ENCODE results near the gene KYNU. TPM values are rescaled to one million over a fixed set of nuclear protein-coding genes. Genes with fewer than 3 reads are reported as not detected.

Gene KYNU
- total RNA-seq, 8 experiments from 2014 or later: 0.04 to 0.57 (median 0.36) TPM; not detected in 1

DNA sequence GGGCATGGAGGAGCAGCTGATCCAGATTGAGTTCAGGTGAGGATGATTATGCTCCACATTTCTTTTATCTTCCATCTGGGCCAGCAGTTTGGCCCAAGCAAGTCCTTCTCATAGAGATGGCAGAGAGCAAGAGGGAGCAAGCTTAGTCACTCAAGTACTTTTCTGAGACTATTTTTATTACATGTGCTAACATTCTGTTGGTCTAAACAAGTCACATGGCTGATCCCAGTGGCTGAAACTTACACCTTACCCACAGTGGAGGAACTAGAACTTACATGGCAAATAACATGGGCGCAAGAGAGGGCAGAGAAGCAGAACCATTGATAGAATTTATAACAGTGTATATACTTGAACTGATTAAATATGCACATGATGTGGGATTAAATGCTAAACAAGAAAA, 105.7 kb downstream of the KYNU start:
- ATAC-seq (replicated peaks in 6 of 8): peak in 2 of 8 experiments; percentile 52 to 75
- 57 to 100% (median 92%) methylated on average over 1 of the region's 1 CpG; no CpG with 5 or more reads in 4 of the 10 experiments for WGBS, 10 experiments

DNA sequence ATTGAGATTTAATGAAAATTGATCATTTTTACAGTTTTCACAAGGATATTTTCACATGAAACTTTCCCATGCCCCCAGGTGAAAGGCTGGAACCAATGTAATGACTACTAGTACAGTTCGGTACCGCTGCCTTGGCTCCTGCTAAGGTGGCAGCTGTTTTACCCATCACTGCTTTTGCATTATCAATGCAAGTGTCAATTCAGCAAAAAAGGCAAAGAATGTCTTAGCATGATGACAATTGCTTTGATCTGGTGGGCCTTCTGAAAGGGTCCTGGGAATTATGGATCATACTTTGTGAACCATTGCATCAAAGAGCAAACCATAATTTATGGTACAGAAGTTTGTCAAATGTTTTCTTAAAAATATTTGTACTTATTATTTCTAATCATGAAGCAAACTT, 107.2 kb downstream of the KYNU start:
- WGBS, 10 experiments: 100% methylated on average over 2 of the region's 2 CpGs; no CpG with 5 or more reads in 7 of the 10 experiments
- in situ Hi-C loops (cut with MboI; ENCODE audit: low pct_unique_long_range_greater_than_20kb in 2 of 9, low sequenced_read_pairs in 9 of 9, unreplicated experiment in 9 of 9): loop anchor here in 3 of 9 experiments (25.0 kb wide), 2 partner anchors 297 to 847 kb away; partner anchors contain the start of gene LRP1B (in 1 of the 3)
- Histone ChIP-seq H3K4me1 (replicated peaks in 1 of 2) (peaks cover 0 to 3% of the 10 kb centered on the region in 2 donors), H3K4me3 (no peak overlapping the region), H3K27ac (no peak overlapping the region)
- no peak for ATAC-seq (replicated peaks in 6 of 8)

More for the DNA sequence above, 105.7 kb downstream of the KYNU start:
- in situ Hi-C loops (cut with MboI; ENCODE audit: low pct_unique_long_range_greater_than_20kb in 2 of 9, low sequenced_read_pairs in 9 of 9, unreplicated experiment in 9 of 9): loop anchor here in 3 of 9 experiments (25.0 kb wide), 2 partner anchors 296 to 846 kb away; partner anchors contain the start of gene LRP1B (in 1 of the 3)
- H3K4me3 ChIP-seq: no peak overlapping the region
- no peak overlapping the region for H3K27ac ChIP-seq
- H3K4me1 ChIP-seq (replicated peaks in 1 of 2): no peaks in the 10 kb centered on the region

DNA sequence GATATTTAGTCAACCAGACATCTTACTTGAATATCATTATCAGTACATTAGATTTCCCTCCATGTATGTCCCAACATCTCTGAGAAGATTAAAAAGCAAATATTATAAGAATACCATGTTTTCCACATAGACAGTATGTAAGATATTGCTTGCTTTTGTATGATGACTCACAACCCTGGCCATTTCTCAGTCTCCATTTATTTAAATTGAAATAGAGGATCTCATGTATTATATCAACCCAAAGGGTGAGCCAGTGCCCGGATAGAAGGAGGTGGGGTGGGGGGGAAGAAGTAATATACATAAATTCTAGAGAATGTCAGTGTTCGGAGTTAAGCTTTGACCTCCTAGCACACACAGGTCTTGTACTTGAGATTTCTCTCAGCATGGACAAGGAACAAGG, 109.6 kb downstream of the KYNU start:
- no peak overlapping the region for H3K27ac ChIP-seq
- no peak overlapping the region for H3K4me3 ChIP-seq
- in situ Hi-C loops (cut with MboI; ENCODE audit: low pct_unique_long_range_greater_than_20kb in 2 of 9, low sequenced_read_pairs in 9 of 9, unreplicated experiment in 9 of 9): loop anchor here in 3 of 9 experiments (25.0 kb wide), 2 partner anchors 300 to 850 kb away; partner anchors contain the start of gene LRP1B (in 1 of the 3)
- peaks cover 0 to 7% of the 10 kb centered on the region in 2 donors for H3K4me1 ChIP-seq (replicated peaks in 1 of 2)
- 55 to 93% (median 60%) methylated on average over 1 to 2 of the region's 2 CpGs; no CpG with 5 or more reads in 3 of the 10 experiments for WGBS, 10 experiments
- peak in 5 of 8 experiments; percentile 21 to 72 (median 40) for ATAC-seq (replicated peaks in 6 of 8)

GRCh38 chr2:142989273-142990204, 112.1 kb downstream of the KYNU start:
- ATAC-seq (replicated peaks in 6 of 8): peak in 5 of 8 experiments; percentile 37 to 66 (median 52)
- 9 to 46% (median 30%) methylated on average over 2 to 5 of the region's 5 CpGs for WGBS, 10 experiments
- no peak overlapping the region for H3K27ac ChIP-seq
- H3K4me1 ChIP-seq (replicated peaks in 1 of 2): peaks cover 0 to 7% of the 10 kb centered on the region in 2 donors
- in situ Hi-C loops (cut with MboI; ENCODE audit: low pct_unique_long_range_greater_than_20kb in 2 of 9, low sequenced_read_pairs in 9 of 9, unreplicated experiment in 9 of 9): loop anchor here in 3 of 9 experiments (25.0 kb wide), 2 partner anchors 302 to 852 kb away; partner anchors contain the start of gene LRP1B (in 1 of the 3)
- H3K4me3 ChIP-seq: no peak overlapping the region

- in situ Hi-C loops (cut with MboI; ENCODE audit: low pct_unique_long_range_greater_than_20kb in 2 of 9, low sequenced_read_pairs in 9 of 9, unreplicated experiment in 9 of 9): loop anchor here in 3 of 9 experiments (25.0 kb wide), 2 partner anchors 304 to 854 kb away; partner anchors contain the start of gene LRP1B (in 1 of the 3)
- ATAC-seq (replicated peaks in 6 of 8): no peak
- H3K4me3 ChIP-seq: no peak overlapping the region
- no peak overlapping the region for H3K27ac ChIP-seq
- 37 to 100% (median 83%) methylated on average over 1 to 3 of the region's 3 CpGs for WGBS, 10 experiments
- H3K4me1 ChIP-seq (replicated peaks in 1 of 2): peaks cover 0 to 7% of the 10 kb centered on the region in 2 donors
Observed at GRCh38 chr2:142991295-142991694, 113.8 kb downstream of the KYNU start.

GRCh38 chr2:142992840-142993239, 115.4 kb downstream of the KYNU start:
- Histone ChIP-seq H3K4me3 (no peak overlapping the region), H3K4me1 (replicated peaks in 1 of 2) (peaks cover 0 to 7% of the 10 kb centered on the region in 2 donors), H3K27ac (no peak overlapping the region)
- 17 to 81% (median 57%) methylated on average over 1 to 4 of the region's 4 CpGs for WGBS, 10 experiments
- in situ Hi-C loops (cut with MboI; ENCODE audit: low pct_unique_long_range_greater_than_20kb in 2 of 9, low sequenced_read_pairs in 9 of 9, unreplicated experiment in 9 of 9): loop anchor here in 3 of 9 experiments (25.0 kb wide), 2 partner anchors 306 to 856 kb away; partner anchors contain the start of gene LRP1B (in 1 of the 3)
- ATAC-seq (replicated peaks in 6 of 8): peak in 5 of 8 experiments; percentile 37 to 74 (median 41)

- in situ Hi-C loops (cut with MboI; ENCODE audit: low pct_unique_long_range_greater_than_20kb in 2 of 9, low sequenced_read_pairs in 9 of 9, unreplicated experiment in 9 of 9): loop anchor here in 3 of 9 experiments (25.0 kb wide), 2 partner anchors 306 to 856 kb away; partner anchors contain the start of gene LRP1B (in 1 of the 3)
- peaks cover 0 to 7% of the 10 kb centered on the region in 2 donors for H3K4me1 ChIP-seq (replicated peaks in 1 of 2)
Observed at GRCh38 chr2:142993771-142994170, 116.3 kb downstream of the KYNU start.

DNA sequence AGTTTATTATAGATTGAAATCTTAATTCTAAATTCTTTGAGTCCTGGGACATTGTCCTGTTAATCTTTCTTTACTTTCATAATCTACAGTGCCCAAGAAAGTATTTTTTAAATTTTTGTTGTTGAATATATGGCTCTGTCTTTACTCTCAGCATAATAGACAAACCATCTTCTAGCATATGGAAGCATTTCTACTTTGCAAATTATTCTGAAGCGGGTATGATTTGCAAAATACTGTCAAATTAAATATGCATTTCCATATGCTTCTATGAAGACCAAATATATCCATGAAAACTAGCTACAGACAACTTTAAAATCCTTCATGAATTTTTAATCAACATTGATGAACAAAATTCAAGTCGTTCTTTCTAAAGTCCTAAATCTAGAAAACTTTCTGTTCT, 117.2 kb downstream of the KYNU start:
- Histone ChIP-seq H3K4me3 (no peak overlapping the region), H3K27ac (no peak overlapping the region), H3K4me1 (replicated peaks in 1 of 2) (peaks cover 0 to 4% of the 10 kb centered on the region in 2 donors)
- ATAC-seq (replicated peaks in 6 of 8): peak in 1 of 8 experiments; percentile 66
- WGBS, 10 experiments: 0 to 100% (median 87%) methylated on average over 1 to 2 of the region's 2 CpGs
- in situ Hi-C loops (cut with MboI; ENCODE audit: low pct_unique_long_range_greater_than_20kb in 2 of 9, low sequenced_read_pairs in 9 of 9, unreplicated experiment in 9 of 9): loop anchor here in 3 of 9 experiments (25.0 kb wide), 2 partner anchors 307 to 857 kb away; partner anchors contain the start of gene LRP1B (in 1 of the 3)

More at GRCh38 chr2:142993771-142994170, 116.3 kb downstream of the KYNU start:
- H3K27ac ChIP-seq: no peak overlapping the region
- WGBS, 10 experiments: 8 to 83% (median 67%) methylated on average over 1 to 2 of the region's 2 CpGs; no CpG with 5 or more reads in 1 of the 10 experiments
- no peak overlapping the region for H3K4me3 ChIP-seq
- peak in 1 of 8 experiments; percentile 32 for ATAC-seq (replicated peaks in 6 of 8)

DNA sequence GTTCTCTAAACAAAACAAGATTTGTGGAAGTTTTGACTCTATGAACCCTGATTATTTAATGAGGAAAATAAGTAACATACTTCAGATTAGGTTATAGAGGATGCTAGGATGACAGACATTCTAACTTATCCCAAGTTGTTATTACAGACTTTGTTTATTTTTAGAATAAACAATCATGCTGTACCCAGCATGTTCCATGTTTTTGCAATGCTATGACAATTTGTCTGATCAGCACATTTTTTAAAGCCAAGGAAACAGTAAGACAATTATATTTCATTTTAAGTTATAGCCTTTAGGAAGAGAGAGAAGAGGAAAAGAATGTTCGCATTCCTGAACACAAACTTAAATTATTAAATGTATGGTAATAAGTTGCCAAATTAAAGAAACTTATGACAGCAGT, 119.8 kb downstream of the KYNU start:
- Histone ChIP-seq H3K4me1 (replicated peaks in 1 of 2) (no peaks in the 10 kb centered on the region), H3K4me3 (no peak overlapping the region), H3K27ac (no peak overlapping the region)
- in situ Hi-C loops (cut with MboI; ENCODE audit: low pct_unique_long_range_greater_than_20kb in 2 of 9, low sequenced_read_pairs in 9 of 9, unreplicated experiment in 9 of 9): loop anchor here in 3 of 9 experiments (25.0 kb wide), 2 partner anchors 310 to 860 kb away; partner anchors contain the start of gene LRP1B (in 1 of the 3)
- WGBS, 10 experiments: 0 to 100% (median 83%) methylated on average over 1 of the region's 1 CpG; no CpG with 5 or more reads in 4 of the 10 experiments
- ATAC-seq (replicated peaks in 6 of 8): no peak

GRCh38 chr2:143000599-143000998, 123.1 kb downstream of the KYNU start:
- Histone ChIP-seq H3K27ac (no peak overlapping the region), H3K4me1 (replicated peaks in 1 of 2) (no peaks in the 10 kb centered on the region), H3K4me3 (no peak overlapping the region)
- in situ Hi-C loops (cut with MboI; ENCODE audit: low pct_unique_long_range_greater_than_20kb in 2 of 9, low sequenced_read_pairs in 9 of 9, unreplicated experiment in 9 of 9): no loop called here
- ATAC-seq (replicated peaks in 6 of 8): no peak
- WGBS, 10 experiments: 29 to 100% (median 83%) methylated on average over 1 to 2 of the region's 2 CpGs; no CpG with 5 or more reads in 3 of the 10 experiments

GRCh38 chr2:143001501-143001900, 124.0 kb downstream of the KYNU start:
- no peaks in the 10 kb centered on the region for H3K4me1 ChIP-seq (replicated peaks in 1 of 2)
- in situ Hi-C loops (cut with MboI; ENCODE audit: low pct_unique_long_range_greater_than_20kb in 2 of 9, low sequenced_read_pairs in 9 of 9, unreplicated experiment in 9 of 9): no loop called here
- WGBS, 10 experiments: 0 to 100% (median 83%) methylated on average over 1 of the region's 1 CpG; no CpG with 5 or more reads in 1 of the 10 experiments
- no peak overlapping the region for H3K27ac ChIP-seq
- no peak overlapping the region for H3K4me3 ChIP-seq
- ATAC-seq (replicated peaks in 6 of 8): no peak

DNA sequence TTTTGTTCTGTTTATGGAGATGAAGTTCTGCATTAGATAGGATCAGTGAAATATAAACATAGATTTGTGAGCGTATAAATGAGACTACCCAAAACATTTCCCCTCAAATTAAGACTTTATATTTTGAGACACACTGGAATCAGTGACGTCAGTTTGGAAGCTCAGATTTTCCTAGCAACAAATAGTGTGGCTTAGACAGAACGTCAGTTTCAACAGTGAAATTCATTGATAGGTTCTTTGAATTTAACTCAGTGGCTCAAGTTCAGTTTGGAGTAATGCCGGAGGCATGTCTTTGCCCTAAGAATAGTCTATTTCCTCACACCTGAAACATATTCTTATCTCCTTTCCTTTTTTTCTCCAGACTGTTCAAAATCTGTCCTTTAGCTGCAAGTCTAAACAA, 138.2 kb downstream of the KYNU start:
- WGBS, 10 experiments: 29 to 84% (median 72%) methylated on average over 2 to 4 of the region's 4 CpGs
- H3K27ac ChIP-seq: no peak overlapping the region
- no peak overlapping the region for H3K4me3 ChIP-seq
- H3K4me1 ChIP-seq (replicated peaks in 1 of 2): no peaks in the 10 kb centered on the region
- in situ Hi-C loops (cut with MboI; ENCODE audit: low pct_unique_long_range_greater_than_20kb in 2 of 9, low sequenced_read_pairs in 9 of 9, unreplicated experiment in 9 of 9): no loop called here
- ATAC-seq (replicated peaks in 6 of 8): peak in 2 of 8 experiments; percentile 20 to 30

Data from motor neuron (in vitro differentiated cells).